ENCODE measurements around the gene ZNF436.

Gene ZNF436

DNA sequence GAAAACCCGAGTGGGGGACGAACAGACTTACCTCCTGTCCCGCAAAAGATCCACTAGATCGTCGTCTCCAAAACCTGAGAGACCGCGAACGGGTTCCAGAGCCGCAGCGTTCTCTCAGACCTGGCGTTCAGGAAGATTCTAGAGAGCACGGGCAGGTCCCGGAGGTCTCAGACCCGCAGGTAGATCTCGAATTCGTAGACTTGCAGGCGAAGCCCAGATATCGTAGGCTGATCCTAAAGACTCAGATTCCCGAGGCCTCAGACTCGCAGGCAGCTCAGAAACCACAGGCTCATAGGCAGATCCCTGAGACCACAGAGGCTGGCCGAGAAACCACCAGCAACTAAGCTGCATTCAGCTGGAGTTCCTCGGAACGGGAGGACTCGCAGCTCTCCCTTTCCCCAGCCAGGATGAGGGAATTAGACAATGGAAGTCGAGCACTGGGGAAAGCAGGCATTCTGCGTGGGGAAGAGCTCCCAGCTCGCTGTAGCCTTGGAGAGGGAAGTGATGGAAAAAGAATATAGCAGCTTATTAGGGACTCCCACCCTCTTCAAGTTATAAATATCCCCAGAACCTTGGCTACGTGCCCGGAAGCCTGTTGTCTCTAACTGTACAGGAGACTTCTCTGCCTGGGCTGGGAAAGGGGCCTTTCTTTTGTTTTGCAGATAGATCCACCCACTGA, at the start of gene ZNF436:
Gene ZNF436 (minus strand): TSS at position 502 of the 679 bp plus-strand sequence. CDS start 1,831 bp downstream, outside the sequence.
- DNase-seq, result peak; percentile 5

- DNase-seq, result no peak
These were observed 49.5 kb upstream of the ZNF436 start for GRCh38 chr1:23419180-23419579.

DNA sequence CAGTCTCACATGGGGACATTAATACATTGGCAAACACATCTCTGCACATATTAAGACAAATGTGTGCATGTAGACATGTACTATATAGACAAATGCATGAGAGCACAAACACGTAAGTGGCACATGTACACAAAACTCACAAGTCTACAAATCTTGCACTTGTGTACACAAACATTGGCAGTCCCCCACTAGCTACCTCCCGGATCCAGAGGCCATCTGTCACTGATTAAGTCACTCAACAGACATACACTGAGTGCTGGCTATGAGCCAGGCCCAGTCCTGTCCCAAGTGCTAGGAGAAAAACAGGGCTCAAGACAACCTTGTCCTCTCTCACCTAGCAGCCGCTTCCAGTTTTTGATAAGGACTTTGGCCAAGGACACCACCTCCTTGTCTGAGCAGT, 47.9 kb upstream of the ZNF436 start:
- no peak for DNase-seq

- no peak for DNase-seq
These were observed 47.3 kb upstream of the ZNF436 start for GRCh38 chr1:23416964-23417363.

GRCh38 chr1:23408797-23409290, 39.2 kb upstream of the ZNF436 start:
- DNase-seq, result no peak

GRCh38 chr1:23407016-23407630, 37.5 kb upstream of the ZNF436 start:
- DNase-seq, result no peak

DNA sequence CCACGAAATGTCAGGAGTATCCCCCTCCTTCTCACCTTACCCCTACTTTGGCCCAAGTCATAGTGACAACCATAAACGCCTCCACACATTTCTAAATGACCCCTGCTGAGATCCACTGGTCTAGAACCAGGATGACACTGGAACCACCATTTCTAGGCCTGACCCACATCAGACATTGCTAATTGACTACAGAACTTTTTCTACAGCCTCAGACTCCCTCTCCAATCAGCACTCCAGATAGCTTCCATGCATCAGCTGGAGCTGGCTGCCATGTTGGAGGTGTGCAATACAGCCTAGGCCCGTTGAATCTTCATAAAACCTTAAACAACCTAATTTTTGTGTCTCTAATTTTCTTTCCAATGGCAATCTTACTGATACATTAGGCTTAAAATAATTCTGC, 36.3 kb upstream of the ZNF436 start:
- no peak for DNase-seq

DNA sequence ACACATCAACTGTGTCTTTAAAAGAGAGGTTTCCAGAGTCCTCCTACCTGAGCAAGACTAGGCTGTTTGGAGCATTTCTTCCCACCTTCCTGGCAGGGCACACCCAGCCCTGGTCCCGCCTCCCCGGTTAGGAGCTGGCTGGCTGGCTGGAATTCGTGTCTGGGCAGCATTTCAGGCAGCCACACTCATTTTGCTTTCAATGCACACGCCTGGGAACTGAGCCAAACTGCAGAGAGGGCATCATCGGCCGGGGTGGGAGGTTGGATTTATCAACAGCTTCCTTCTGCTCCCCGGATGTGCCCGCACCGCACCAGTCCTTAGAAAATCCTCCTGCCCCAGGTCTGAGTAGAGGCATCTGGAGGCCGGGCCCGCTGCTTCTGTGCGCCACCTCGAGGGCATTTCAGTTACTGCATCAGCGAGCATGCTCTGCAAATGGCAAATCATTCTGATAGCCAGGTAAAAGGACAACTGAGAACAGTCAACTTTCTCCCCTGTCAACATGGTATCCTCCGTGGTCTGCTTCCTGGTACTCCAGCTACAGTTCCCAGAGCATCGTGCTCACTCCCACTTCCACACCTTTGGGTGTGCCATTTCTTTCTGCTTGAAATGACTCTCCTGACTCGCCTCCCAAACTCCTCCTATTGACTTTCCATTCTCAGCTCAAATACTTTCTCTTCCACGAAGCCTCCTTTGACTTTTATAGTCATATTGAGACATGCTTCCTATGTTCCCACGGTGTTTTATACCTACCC, 34.3 kb upstream of the ZNF436 start:
- DNase-seq, result peak; percentile 72

DNA sequence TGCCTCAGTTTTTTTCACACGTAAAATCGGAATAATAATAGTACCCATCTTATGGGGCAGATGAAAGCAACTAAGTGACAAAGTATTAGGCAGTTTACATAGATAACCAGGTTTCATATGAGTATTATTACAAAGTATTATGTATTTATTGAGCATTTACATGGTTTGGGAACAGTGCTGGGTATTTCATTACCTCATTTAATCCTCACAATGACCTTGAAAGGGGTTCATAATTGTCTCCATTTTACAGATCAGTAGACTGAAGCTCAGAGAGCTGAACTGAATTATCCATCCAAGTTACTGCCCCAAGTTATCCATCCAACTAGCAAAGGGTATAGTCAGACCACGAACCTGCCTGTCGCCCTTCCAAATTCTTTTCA, 33.7 kb upstream of the ZNF436 start:
- no peak for DNase-seq

GRCh38 chr1:23403038-23403336, 33.4 kb upstream of the ZNF436 start:
- DNase-seq, result no peak

DNA sequence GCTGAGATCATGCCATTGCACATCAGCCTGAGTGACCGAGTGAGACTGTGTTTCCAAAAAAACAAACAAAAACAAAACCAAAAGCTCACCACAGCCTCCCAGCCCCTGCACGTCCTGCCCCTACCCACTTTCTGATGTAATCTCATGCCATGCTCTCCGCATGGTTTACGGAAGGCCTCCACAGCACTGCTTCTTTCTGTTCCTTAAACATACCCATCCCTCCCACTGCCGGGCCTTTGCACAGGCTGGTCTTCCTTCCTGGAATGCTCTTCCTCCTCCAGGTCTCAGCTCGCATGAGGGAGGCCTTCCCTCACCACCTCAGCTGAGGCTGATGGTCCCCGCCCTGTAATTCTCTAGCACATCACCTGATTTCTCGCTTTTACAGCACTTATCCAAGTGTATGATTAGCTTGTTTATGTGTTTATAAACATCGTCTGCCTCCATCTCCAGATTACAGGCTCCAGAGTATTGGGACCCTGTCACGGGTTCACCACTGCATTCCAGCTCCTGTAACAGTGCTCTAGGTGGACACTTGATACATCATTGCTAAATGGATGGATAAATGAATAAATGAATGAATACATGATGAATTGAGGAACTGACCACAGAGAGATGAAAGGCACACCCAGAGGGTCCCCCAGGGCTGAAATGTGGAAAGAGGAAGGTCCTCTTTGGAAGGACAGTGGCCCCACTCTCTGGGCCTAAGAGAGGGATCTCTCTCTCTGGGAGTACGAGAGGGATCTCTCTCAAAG, 32.8 kb upstream of the ZNF436 start:
- DNase-seq, result no peak

DNA sequence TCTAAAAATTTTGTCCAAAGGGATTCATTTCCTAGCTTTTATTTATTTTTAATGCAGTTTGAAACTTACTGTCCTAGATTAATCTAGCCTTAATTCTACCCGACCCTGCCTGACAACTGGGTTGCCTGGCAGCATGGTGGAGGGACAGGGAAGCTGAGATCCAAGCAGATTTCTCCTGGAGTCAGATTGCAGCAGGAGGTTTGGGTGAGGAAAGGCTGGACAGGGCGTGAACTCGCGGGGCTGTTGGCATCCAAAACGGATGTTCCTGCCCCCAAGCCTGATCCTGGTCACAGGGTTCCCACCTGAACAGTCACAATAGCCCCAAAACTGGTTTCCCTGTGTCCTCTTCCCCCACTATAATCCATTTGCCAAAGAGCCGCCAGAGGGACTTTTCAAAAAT, 31.7 kb upstream of the ZNF436 start:
- no peak for DNase-seq

DNA sequence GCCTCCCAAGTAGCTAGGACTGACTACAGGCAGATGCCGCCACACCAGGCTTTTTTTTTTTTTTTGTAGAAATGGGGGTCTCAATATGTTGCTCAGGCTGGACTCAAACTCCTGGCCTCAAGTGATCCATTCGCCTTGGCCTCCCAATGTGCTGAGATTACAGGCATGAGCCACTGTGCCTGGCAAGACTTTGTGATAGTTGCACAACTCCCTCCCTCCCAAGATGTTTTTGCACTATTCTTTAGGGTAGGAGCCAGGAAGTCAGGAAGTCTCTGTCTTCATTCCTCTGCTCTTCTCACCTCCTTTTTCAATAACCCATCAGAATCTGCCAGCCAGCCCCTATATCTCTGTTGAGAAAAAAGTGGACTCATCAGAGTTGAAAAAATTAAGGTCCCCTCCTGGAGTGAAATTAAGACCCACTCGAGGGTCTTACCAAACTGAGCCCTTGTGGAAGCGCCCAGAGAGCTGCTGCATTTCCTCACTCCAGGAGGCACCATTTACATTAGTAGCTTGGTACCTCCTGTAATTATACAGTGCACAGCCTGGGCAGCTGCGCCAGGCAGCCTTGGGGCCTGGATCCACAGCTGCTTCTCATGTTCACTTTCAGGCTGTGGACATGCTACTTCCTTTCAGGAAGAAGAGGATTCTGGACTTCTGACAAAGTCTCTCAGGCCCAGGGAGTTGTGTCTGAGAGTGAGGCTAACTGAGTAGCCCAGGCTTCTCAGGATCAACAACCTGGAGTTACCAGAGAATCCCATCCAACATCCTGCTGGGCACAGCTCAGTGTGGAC, 30.9 kb upstream of the ZNF436 start:
- no peak for DNase-seq

DNA sequence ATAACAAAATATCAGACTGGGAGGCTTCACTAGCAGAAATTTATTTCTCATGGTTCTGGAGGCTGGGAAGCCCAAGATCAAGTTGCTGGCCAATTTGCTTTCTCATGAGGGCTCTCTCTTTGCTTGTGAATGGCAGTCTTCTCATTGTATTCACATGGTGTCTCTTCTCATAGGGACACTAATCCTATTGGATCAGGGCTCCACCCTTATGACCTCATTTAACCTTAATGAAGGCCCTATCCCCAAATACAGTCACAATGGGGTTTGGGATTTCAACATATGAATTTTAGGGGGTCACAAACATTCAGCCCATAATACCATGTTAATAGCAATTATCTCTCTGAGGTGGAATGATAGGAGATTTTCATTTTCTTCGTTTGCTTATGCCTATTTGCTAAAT, 29.6 kb upstream of the ZNF436 start:
- DNase-seq, result no peak

DNA sequence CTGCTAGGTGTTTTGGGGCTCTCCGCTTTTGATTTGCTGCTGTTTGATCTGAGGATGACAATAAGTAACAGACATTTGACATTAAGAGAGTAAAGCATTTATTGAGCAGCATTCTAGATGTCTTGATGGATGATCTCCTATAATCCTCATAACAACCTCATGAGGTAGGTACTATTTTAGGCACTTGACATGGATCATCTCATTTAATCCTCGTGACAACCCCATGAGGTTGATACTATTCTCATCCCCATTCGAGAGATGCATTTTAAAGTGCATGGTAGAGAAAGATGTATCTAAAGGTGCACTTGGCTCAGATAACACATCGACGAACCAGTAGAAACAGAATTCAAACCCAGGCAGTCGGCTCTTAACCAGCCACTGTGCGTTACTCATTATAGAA, 28.3 kb upstream of the ZNF436 start:
- DNase-seq, result no peak

DNA sequence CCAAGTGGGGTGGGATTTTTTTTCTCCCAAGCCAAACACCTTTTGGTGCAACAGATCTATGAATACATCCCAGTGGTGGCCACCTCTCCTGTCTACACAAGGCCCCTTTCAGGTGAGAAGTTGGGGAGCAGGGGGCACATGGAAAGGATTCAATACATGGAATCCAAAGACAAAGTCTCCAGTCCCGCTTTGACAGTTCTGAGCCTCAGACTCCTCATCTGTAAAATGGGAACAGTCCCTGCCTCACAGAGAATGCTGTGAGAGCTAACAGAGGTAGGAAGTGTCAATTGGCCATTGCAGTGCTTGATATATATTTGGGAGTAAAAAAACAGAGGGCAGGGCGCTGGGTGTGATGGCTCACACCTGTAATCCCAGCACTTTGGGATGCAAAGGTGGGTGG, 26.7 kb upstream of the ZNF436 start:
- DNase-seq, result no peak

DNA sequence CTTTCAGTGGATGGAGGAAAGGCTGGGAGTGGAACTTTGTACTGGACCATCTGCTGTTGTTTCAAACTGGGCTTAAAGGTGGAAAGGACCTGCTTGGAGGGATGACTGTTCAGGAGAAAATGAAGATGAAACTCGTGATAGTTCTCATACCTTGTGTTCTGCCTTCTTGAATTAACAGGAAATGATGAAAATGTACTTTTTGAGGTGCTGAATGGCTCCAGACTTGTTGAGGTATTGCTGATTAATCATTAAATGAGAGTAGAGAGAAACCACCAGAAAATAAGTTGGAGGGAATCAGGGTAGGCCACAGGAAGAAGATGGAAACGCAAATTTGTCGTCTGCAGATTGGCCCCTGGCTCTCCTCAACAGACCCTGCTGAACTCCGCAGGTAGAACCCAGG, 26.2 kb upstream of the ZNF436 start:
- DNase-seq, result no peak

GRCh38 chr1:23395154-23395724, 25.6 kb upstream of the ZNF436 start:
- no peak for DNase-seq

- DNase-seq, result no peak
These were observed 25.0 kb upstream of the ZNF436 start for GRCh38 chr1:23394684-23395083.

DNA sequence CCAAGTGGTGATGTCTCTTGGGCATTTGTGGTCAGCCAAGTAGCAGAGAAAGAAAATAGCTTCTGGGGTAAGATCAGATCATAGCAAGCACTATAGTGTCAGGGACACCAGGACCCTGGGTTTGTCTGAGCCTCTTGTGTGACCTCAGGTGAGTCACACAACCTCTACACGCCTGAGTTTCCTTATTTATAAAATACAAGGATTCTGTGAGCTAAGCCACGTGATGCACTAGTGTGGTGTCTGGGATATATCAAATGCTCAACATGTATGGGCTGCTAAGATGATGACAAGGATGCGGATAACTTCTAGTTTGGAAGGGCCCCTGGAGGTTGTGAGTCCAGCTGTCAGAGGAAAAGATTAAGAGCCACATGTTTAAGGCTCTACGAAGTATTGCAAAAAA, 24.5 kb upstream of the ZNF436 start:
- no peak for DNase-seq

DNA sequence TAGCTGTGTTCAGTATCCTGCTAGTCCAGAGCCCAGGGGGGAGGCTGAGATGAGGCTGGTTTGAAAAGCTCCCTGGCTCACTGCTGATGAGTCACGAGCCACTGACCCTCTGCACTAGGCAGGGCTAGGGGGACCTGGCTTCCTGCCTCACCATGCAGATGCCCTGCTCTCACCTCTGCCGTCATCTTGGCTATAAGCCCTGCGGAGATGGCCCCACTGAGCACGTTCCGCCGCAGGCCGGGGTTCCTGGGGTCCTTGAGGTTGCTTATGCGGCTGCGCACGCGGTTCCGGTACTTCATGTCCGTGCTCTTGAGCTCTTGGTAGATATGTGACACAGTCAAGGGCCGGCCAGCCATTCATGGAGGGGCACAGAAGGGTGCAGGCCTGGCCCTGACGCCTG, 24.1 kb upstream of the ZNF436 start:
- DNase-seq, result no peak

DNA sequence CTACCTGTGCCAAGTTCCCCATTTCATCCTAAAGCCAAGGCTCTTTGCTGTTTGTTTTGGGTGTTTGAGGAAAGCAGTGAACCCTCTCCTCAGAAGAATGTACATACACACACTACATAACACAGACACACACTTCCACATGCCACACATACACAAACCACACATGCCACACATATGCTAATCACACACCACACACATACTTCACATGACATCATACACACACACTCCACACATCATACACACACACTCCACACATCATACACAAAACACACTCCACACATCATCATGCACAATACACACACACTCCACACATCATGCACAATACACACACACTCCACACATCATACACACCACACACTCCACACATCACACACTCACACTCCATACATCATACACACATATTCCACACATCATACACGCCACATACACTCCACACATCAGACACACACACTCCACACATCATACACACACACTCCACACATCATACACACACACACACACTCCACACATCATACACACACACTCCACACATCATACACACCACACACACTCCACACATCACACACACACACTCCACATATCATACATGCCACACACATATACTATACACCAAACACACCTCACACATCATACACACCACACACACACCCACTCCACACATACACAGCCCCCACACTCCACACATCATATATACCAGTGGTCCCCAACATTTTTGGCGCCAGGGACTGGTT, 22.7 kb upstream of the ZNF436 start:
- no peak for DNase-seq
